ENCODE data around the gene MT2A.

DNA sequence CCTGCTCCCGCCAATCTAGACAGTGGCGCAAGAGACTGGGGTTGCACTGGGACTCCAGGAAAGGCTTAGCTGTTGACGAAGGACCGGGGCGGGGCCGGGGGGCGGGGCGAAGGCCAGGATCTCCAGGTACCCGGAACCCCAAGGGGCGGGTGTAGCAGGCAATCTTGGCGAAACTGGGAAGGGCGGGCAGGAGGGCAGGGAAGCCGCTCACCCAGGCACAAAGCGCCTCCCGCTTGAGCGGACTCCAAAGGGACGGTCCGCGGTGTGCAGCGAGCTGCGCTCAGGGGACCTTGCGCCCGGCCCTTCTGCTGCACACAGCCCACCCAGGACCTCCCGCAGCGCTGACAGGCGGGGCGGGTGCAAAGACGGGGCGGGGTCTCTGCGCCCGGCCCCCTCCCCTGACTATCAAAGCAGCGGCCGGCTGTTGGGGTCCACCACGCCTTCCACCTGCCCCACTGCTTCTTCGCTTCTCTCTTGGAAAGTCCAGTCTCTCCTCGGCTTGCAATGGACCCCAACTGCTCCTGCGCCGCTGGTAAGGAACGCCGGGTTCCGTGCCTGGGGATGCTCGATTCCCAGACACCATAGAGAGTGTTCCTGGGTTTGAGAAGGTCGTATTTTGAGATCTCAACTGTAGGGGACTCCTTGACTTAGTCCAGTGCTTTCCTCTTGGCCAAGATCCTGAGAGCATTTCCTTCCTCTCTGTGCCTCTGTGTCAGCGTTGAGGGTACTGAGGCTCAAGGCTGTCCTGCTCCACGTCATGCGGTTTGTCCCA, 49.4 kb downstream of the MT2A start, which contains the start of gene MT1F:
- no peak for TF ChIP-seq CTCF (IDR thresholded peaks at IDR 0.05; ENCODE audit: borderline replicate concordance, extremely low read depth, low read length, poor library complexity, severe bottlenecking)
- TF ChIP-seq EZH2 (IDR thresholded peaks at IDR 0.05; ENCODE audit: borderline replicate concordance, low read depth, low read length, severe bottlenecking) = no peak

Measured in DND-41 (cell line).